A549 (cell line): Measurements from ENCODE around the gene PKN2. TPM values are rescaled to one million over a fixed set of nuclear protein-coding genes. Genes with fewer than 3 reads are reported as not detected.

Source experiments
- ATAC-seq, 2 experiments: fragments of 200-7000 bp in 1 of 2; fragments of >200 bp in 1 of 2; cut with Nextera tagmentation in 1 of 2; cut with Tn5 transposase in 1 of 2; 3 replicates each; pipeline versions ENCODE4 v1.8.0 to v1.9.1; 2018 to 2020; ENCODE audit warnings: mild to moderate bottlenecking in 1 of 2, moderate library complexity in 1 of 2
- CTCF ChIA-PET: fragments of 300-600 bp; sonication (Branson Sonifier 250); formaldehyde crosslinking; extraction: SDS; loops from one replicate; lab custom pipeline; 2021; ENCODE audit warnings: antibody characterized with exemption, inconsistent platforms; lab: Yijun Ruan, JAX
- POLR2A ChIA-PET: fragments of 350-600 bp; formaldehyde crosslinking; extraction: SDS; loops from one replicate; lab custom pipeline; 2021; ENCODE audit warnings: antibody characterized with exemption, inconsistent platforms; lab: Yijun Ruan, JAX
- DNase-seq, 2 experiments: peaks; one replicate each; pipeline versions ENCODE4 v3.0.0 to v3.0.0-alpha.2; 2011 to 2016; ENCODE audit warnings: low read depth in 1 of 2, low spot score in 1 of 2
- FAIRE-seq: peaks from 2 replicates; lab custom pipeline; 2011; peaks lifted over from hg19 to GRCh38; lab: Jason Lieb, UNC
- H3K27ac ChIP-seq, 2 experiments: fragments of >200 bp; sonication (Bioruptor Twin); formaldehyde crosslinking; 3 replicates each; pipeline ENCODE4 v1.5.1; 2016 to 2017
- H3K4me1 ChIP-seq: fragments of >200 bp; sonication (Bioruptor Twin); formaldehyde crosslinking; 3 replicates; pipeline ENCODE4 v1.6.1; 2016
- H3K4me2 ChIP-seq: fragments of >200 bp; sonication (Bioruptor Twin); formaldehyde crosslinking; 3 replicates; pipeline ENCODE4 v1.6.1; 2016
- H3K4me3 ChIP-seq: fragments of >200 bp; sonication (Bioruptor Twin); formaldehyde crosslinking; 3 replicates; pipeline ENCODE4 v1.5.1; 2016
- H3K9me3 ChIP-seq: fragments of >200 bp; sonication (Bioruptor Twin); formaldehyde crosslinking; 3 replicates; pipeline ENCODE4 v1.6.1; 2016
- CBX8 ChIP-seq: fragments of 200-600 bp; sonication (generic); IDR thresholded peaks from 2 replicates; pipeline ENCODE4 v1.6.1; 2016
- CHD2 ChIP-seq: fragments of 150-350 bp; IDR thresholded peaks from 2 replicates; pipeline ENCODE4 v1.6.1; 2014; ENCODE audit warnings: low read length; ENCODE audit not compliant: partially characterized antibody
- CHD4 ChIP-seq: fragments of 200-600 bp; sonication (generic); IDR thresholded peaks from 2 replicates; pipeline ENCODE4 v1.6.1; 2016; ENCODE audit warnings: antibody characterized with exemption, mild to moderate bottlenecking, borderline replicate concordance
- CTCF ChIP-seq: fragments of >200 bp; sonication (Bioruptor Twin); formaldehyde crosslinking; IDR thresholded peaks from 3 replicates; pipeline ENCODE4 v1.5.1; 2016
- EP300 ChIP-seq, 2 experiments: fragments of >200 bp; sonication (Bioruptor Twin); formaldehyde crosslinking; IDR thresholded peaks; 2 replicates in 1 of 2; 3 replicates in 1 of 2; pipeline ENCODE4 v1.6.1; 2016 to 2017
- FOSB ChIP-seq: fragments of 250-450 bp; sonication (Bioruptor Pico); IDR thresholded peaks from 2 replicates; pipeline ENCODE4 v1.5.0; 2020; ENCODE audit warnings: mild to moderate bottlenecking, moderate library complexity
- FOSL2 ChIP-seq, 2 experiments: fragments of 450-650 bp in 1 of 2; fragments of >200 bp in 1 of 2; sonication (Bioruptor Twin) in 1 of 2; formaldehyde crosslinking; IDR thresholded peaks; 2 replicates each; pipeline versions ENCODE4 v1.5.0 to v1.6.1; 2016 to 2020; ENCODE audit warnings: mild to moderate bottlenecking in 1 of 2, moderate library complexity in 1 of 2
- HEYL ChIP-seq: fragments of 250-450 bp; sonication (Bioruptor Pico); IDR thresholded peaks from 2 replicates; pipeline ENCODE4 v1.8.0; 2021; ENCODE audit warnings: mild to moderate bottlenecking, moderate library complexity
- JUN ChIP-seq, 2 experiments: fragments of >200 bp; sonication (Bioruptor Twin); formaldehyde crosslinking; IDR thresholded peaks; 2 replicates in 1 of 2; 3 replicates in 1 of 2; pipeline ENCODE4 v1.6.1; 2016 to 2017
- JUNB ChIP-seq: fragments of >200 bp; sonication (Bioruptor Twin); formaldehyde crosslinking; IDR thresholded peaks from 2 replicates; pipeline ENCODE4 v1.6.1; 2016
- KDM1A ChIP-seq: fragments of 200-600 bp; sonication (generic); IDR thresholded peaks from 2 replicates; pipeline ENCODE4 v1.6.1; 2016; ENCODE audit warnings: low read depth, mild to moderate bottlenecking
- MAZ ChIP-seq: fragments of 150-350 bp; IDR thresholded peaks from 2 replicates; pipeline ENCODE4 v1.6.1; 2014; ENCODE audit warnings: antibody characterized with exemption, low read depth, low read length, borderline replicate concordance
- NPAS2 ChIP-seq: fragments of 250-450 bp; sonication (Bioruptor Pico); IDR thresholded peaks from 2 replicates; pipeline ENCODE4 v1.8.0; 2022; ENCODE audit warnings: mild to moderate bottlenecking, moderate library complexity, borderline replicate concordance
- PHF8 ChIP-seq: fragments of 200-600 bp; sonication (generic); IDR thresholded peaks from 2 replicates; pipeline ENCODE4 v1.6.1; 2016; ENCODE audit warnings: low read depth, mild to moderate bottlenecking, antibody characterized with exemption, moderate library complexity, borderline replicate concordance
- POLR2A ChIP-seq: IDR thresholded peaks from 2 replicates; pipeline ENCODE4 v1.6.1; 2012; ENCODE audit warnings: mild to moderate bottlenecking, low read length
- POLR2AphosphoS2 ChIP-seq: conservative IDR thresholded peaks from 2 replicates; pipeline ENCODE4 v1.6.1; 2012; ENCODE audit warnings: low read length, improper control_type of control experiment, inconsistent platforms
- RARB ChIP-seq: fragments of 250-450 bp; sonication (Bioruptor Pico); IDR thresholded peaks from 2 replicates; pipeline ENCODE4 v1.8.0; 2021; ENCODE audit warnings: mild to moderate bottlenecking, moderate library complexity
- RCOR1 ChIP-seq: fragments of 150-350 bp; IDR thresholded peaks from 2 replicates; pipeline ENCODE4 v1.6.1; 2014; ENCODE audit warnings: antibody characterized with exemption, low read length, low read depth
- RFX5 ChIP-seq: fragments of 450-650 bp; IDR thresholded peaks from 2 replicates; pipeline ENCODE4 v1.7.1; 2014; ENCODE audit warnings: antibody characterized with exemption, mild to moderate bottlenecking, moderate library complexity
- RNF2 ChIP-seq: fragments of 200-600 bp; sonication (generic); IDR thresholded peaks from 2 replicates; pipeline ENCODE4 v1.6.1; 2016; ENCODE audit warnings: low read depth, mild to moderate bottlenecking, antibody characterized with exemption, moderate library complexity, borderline replicate concordance
- SMC3 ChIP-seq: fragments of >200 bp; sonication (Bioruptor Twin); formaldehyde crosslinking; IDR thresholded peaks from 3 replicates; pipeline ENCODE4 v1.6.1; 2018; ENCODE audit warnings: inconsistent platforms
- TFCP2L1 ChIP-seq: fragments of 250-450 bp; sonication (Bioruptor Pico); IDR thresholded peaks from 2 replicates; pipeline ENCODE4 v1.5.0; 2021; ENCODE audit warnings: mild to moderate bottlenecking
- ZC3H11A ChIP-seq: fragments of 450-650 bp; IDR thresholded peaks from 2 replicates; pipeline ENCODE4 v1.6.1; 2014; ENCODE audit warnings: antibody characterized with exemption, mild to moderate bottlenecking
- ZNF302 ChIP-seq: fragments of 250-450 bp; sonication (Bioruptor Pico); IDR thresholded peaks from 2 replicates; pipeline ENCODE4 v1.9.0; 2021; ENCODE audit warnings: inconsistent platforms, mild to moderate bottlenecking, moderate library complexity
- WGBS: methylation state at CpG from one replicate; pipeline ENCODE4 v1.1.6; 2017; ENCODE audit errors: missing lambda C conversion rate; 5-methylcytosine and 5-hydroxymethylcytosine counted together
- polyA plus RNA-seq, 4 experiments: library from polyadenylated mRNA; depleted of rRNA in 3 of 4; stranded (reverse); fragments of >200 nt; fragmentation: RNase III in 1 of 4; extraction: RNeasy Plus Mini Kit Qiagen cat#74134 plus additional on column Dnase treatment in 1 of 4; gene quantifications; 2 replicates in 3 of 4; 3 replicates in 1 of 4; pipeline ENCODE4 v1.2.3, GENCODE V29; 2011 to 2017
- TF ChIP-seq, protein P1 (sequence below): IDR thresholded peaks from 2 replicates; pipeline ENCODE4 v1.6.1; 2012; ENCODE audit warnings: low read depth, borderline replicate concordance
- TF ChIP-seq, protein P2 (sequence below): fragments of >200 bp; sonication (Bioruptor Twin); formaldehyde crosslinking; IDR thresholded peaks from 3 replicates; pipeline ENCODE4 v1.6.1; 2016
- TF ChIP-seq, protein P3 (sequence below): fragments of >200 bp; sonication (Bioruptor Twin); formaldehyde crosslinking; IDR thresholded peaks from 2 replicates; pipeline ENCODE4 v1.6.1; 2016

PKN2 gene
- polyA plus RNA-seq, 2 of the 4 experiments (the other 2 are of a cell fraction) = 14.4 to 39.6 TPM

DNA sequence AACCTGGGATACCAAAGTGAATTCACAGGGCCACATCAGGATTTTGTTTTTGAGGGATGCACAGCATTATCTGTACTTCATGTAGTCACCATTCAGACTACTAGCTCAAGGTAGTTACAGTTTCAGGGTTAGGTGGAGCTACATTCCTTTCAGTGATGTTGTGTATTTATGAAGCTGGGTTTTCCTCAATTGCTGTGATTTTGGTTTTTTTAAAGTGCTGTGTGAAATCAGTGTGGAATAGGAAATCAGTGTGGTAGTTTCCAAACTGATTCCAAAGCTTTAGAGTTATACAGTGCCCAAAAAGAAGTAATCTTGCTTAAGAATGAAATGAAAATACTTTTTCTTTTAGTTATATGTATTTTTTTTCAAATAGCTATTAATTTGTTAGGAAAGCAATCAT is 95.8 kb downstream of the PKN2 start:
- CTCF ChIA-PET = no interaction called here
- no peak for TF ChIP-seq RFX5
- no peak for TF ChIP-seq ZC3H11A
- no peak for TF ChIP-seq CBX8
- TF ChIP-seq, protein P1, sequence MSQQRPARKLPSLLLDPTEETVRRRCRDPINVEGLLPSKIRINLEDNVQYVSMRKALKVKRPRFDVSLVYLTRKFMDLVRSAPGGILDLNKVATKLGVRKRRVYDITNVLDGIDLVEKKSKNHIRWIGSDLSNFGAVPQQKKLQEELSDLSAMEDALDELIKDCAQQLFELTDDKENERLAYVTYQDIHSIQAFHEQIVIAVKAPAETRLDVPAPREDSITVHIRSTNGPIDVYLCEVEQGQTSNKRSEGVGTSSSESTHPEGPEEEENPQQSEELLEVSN = no peak
- TF ChIP-seq RNF2 = no peak
- TF ChIP-seq EP300 (IDR thresholded peaks at IDR 0.05) = no peak
- TF ChIP-seq, protein P2, sequence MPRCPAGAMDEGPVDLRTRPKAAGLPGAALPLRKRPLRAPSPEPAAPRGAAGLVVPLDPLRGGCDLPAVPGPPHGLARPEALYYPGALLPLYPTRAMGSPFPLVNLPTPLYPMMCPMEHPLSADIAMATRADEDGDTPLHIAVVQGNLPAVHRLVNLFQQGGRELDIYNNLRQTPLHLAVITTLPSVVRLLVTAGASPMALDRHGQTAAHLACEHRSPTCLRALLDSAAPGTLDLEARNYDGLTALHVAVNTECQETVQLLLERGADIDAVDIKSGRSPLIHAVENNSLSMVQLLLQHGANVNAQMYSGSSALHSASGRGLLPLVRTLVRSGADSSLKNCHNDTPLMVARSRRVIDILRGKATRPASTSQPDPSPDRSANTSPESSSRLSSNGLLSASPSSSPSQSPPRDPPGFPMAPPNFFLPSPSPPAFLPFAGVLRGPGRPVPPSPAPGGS = no peak
- TF ChIP-seq CHD4 = no peak
- no peak for TF ChIP-seq RCOR1
- no peak for TF ChIP-seq CHD2
- TF ChIP-seq POLR2A = no peak
- TF ChIP-seq PHF8 = no peak
- TF ChIP-seq CTCF = no peak
- TF ChIP-seq, protein P3, sequence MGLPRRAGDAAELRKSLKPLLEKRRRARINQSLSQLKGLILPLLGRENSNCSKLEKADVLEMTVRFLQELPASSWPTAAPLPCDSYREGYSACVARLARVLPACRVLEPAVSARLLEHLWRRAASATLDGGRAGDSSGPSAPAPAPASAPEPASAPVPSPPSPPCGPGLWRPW = no peak
- ATAC-seq (no peak), DNase-seq (no peak), FAIRE-seq (no peak)
- Histone ChIP-seq H3K27ac (no peak overlapping the region), H3K4me1 (0 out of 3 replicates have a peak, but pooled peaks cover under 1% of the 10 kb centered on the region), H3K4me2 (no peak overlapping the region), H3K4me3 (no peak overlapping the region), H3K9me3 (no peaks in the 10 kb centered on the region)
- POLR2A ChIA-PET = no interaction called here

DNA sequence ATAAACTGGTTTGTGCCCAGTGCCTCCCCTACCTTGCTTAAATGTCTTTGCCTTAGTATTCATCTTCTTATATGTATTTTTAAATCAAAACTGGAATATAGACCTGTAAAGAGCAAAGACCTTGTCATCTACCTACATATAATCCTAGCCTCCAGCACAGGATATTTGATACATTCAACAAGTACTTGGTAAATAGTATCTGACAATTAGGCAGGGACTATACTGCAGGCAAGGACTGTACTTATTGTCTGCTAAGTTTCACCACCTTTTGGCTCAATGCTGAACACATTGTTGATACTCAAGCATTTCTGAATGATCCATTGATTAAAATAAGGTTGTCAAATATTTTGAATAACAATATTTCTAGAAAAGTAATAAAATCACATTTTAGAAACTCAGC is 96.4 kb downstream of the PKN2 start:
- ATAC-seq = no peak
- ChIA-PET POLR2A (no interaction called here), CTCF (no interaction called here)
- no peak overlapping the region for H3K27ac ChIP-seq
- FAIRE-seq = no peak
- no peak overlapping the region for H3K4me3 ChIP-seq
- H3K9me3 ChIP-seq = no peaks in the 10 kb centered on the region
- no peaks in the 10 kb centered on the region for H3K4me1 ChIP-seq
- no peak overlapping the region for H3K4me2 ChIP-seq
- DNase-seq = no peak
- TF ChIP-seq SMC3 = no peak
- TF ChIP-seq POLR2AphosphoS2 = no peak
- no peak for TF ChIP-seq HEYL
- TF ChIP-seq, protein P3 = no peak
- TF ChIP-seq CHD4 = no peak
- TF ChIP-seq, all 56 proteins: peak for 0

DNA sequence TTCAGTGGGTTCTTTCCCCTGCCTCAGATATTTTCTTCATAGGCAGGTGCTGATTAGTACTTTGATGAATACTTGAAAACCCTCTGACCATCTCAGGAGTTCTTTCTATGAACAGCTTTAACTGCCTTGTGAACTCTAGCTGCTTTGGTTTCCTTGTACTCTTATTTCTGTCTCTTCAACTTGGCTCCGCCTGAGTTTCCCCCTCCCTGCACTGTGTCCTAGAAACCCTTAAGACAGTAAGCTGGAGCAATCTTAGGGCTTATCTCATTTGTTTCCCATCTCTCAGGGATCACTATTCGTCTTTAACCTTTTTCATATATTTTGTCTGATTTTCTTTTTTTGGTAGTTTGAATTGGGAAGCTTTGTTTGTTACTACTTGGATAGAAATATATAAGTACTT is 99.1 kb downstream of the PKN2 start:
- TF ChIP-seq FOSB (CRISPR knock-in tag) (no peak), CTCF (no peak), RNF2 (no peak), JUN (IDR thresholded peaks at IDR 0.05) (no peak), HEYL (no peak), POLR2AphosphoS2 (no peak), KDM1A (no peak), CHD2 (no peak), TFCP2L1 (CRISPR knock-in tag) (no peak), JUNB (no peak), PHF8 (no peak), MAZ (no peak), NPAS2 (CRISPR knock-in tag) (no peak), RARB (CRISPR knock-in tag) (no peak), EP300 (IDR thresholded peaks at IDR 0.05) (no peak), POLR2A (no peak), ZNF302 (no peak), FOSL2 (IDR thresholded peaks at IDR 0.05) (no peak), FOSL2 (CRISPR knock-in tag; IDR thresholded peaks at IDR 0.05) (no peak), CBX8 (no peak)
- ChIA-PET CTCF (interaction anchor here (1.4 kb wide), 1 partner anchor 127 kb away, joined by 3 read pairs; no protein-coding TSS in a partner anchor), POLR2A (no interaction called here)
- no peak for FAIRE-seq
- ATAC-seq = no peak
- Histone ChIP-seq H3K4me1 (no peaks in the 10 kb centered on the region), H3K4me3 (no peak overlapping the region), H3K27ac (no peak overlapping the region), H3K4me2 (no peak overlapping the region), H3K9me3 (no peaks in the 10 kb centered on the region)
- 89% methylated on average over 2 of the region's 2 CpGs for WGBS
- no peak for DNase-seq
